Muscle layer of duodenum (tissue), 2 donors: ENCODE data around the gene SLC8B1.

Experiments used
- H3K27ac ChIP-seq: one replicate; pipeline ENCODE4 v1.7.0; 2013; ENCODE audit warnings: mild to moderate bottlenecking, low read length
- H3K27me3 ChIP-seq: one replicate; pipeline ENCODE4 v1.7.0; 2013; ENCODE audit warnings: low read depth, mild to moderate bottlenecking, control low read depth, low read length
- H3K36me3 ChIP-seq, 2 donors: one replicate each; pipeline ENCODE4 v1.7.0; 2013; ENCODE audit warnings: low read length in 2 of 2, control low read depth in 1 of 2, mild to moderate bottlenecking in 1 of 2; ENCODE audit not compliant: insufficient read depth in 2 of 2, control insufficient read depth in 1 of 2
- H3K4me1 ChIP-seq, 2 donors: one replicate each; pipeline ENCODE4 v1.7.0; 2013; ENCODE audit warnings: low read length in 2 of 2, mild to moderate bottlenecking in 2 of 2, control low read depth in 1 of 2, moderate library complexity in 1 of 2; ENCODE audit not compliant: insufficient read depth in 2 of 2, control insufficient read depth in 1 of 2
- H3K4me3 ChIP-seq, 2 donors: one replicate each; pipeline ENCODE4 v1.7.0; 2013; ENCODE audit warnings: low read length in 2 of 2, low read depth in 1 of 2, mild to moderate bottlenecking in 1 of 2
- H3K9me3 ChIP-seq, 2 donors: one replicate each; pipeline ENCODE4 v1.7.0; 2013; ENCODE audit warnings: low read length in 2 of 2, control low read depth in 1 of 2, mild to moderate bottlenecking in 1 of 2; ENCODE audit not compliant: control insufficient read depth in 1 of 2
- donor health status: healthy.

Gene SLC8B1

DNA sequence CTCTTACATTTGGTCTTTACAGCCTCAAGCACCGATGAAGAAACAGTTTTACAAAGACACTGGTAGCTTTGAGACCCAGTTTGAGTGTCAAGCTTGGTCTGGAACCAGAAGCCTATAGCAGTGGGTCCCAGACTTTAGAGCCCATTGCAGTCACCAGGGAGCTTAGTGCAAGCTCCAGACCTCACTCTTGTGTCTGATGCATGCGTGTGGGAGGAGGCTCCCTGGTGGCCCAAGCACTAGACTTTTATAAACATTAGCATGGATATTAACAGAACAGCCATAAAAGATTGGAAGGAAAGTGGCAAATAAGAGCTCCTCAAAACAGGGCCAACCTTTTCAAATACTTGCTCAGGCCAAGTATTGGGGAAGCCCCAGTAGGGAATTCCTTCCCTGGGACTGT, 45.5 kb downstream of the SLC8B1 start:
- no peaks in the 10 kb centered on the region for H3K9me3 ChIP-seq
- no peaks in the 10 kb centered on the region for H3K27me3 ChIP-seq
- peaks cover 0 to 3% of the 10 kb centered on the region in 2 donors for H3K4me1 ChIP-seq
- peaks cover 60 to 93% of the 10 kb centered on the region in 2 donors for H3K36me3 ChIP-seq
- H3K27ac ChIP-seq = no peak overlapping the region
- no peak overlapping the region for H3K4me3 ChIP-seq

DNA sequence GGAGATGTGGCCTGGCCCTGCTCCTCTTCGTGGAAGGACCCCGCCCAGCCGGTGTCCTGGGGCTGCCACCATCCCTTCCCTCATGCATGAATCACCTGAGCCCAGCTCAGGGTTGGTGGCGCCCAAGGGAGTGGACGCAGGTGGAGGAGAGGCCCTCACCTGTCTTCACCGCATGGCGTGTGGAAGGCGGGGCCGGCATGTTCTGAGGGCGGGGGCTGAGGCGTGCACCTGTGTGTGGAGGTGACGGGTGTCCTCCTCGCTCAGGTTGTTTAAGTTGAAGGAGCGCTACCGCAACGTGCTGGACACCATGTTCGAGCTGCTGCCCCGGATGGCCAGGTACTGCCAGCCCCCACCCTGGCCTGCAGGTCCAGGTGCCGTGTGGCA, 47.0 kb downstream of the SLC8B1 start:
- no peak overlapping the region for H3K27ac ChIP-seq
- H3K4me3 ChIP-seq = no peak overlapping the region
- peaks cover 54 to 97% of the 10 kb centered on the region in 2 donors for H3K36me3 ChIP-seq
- H3K4me1 ChIP-seq = peaks cover 0 to 3% of the 10 kb centered on the region in 2 donors
- H3K9me3 ChIP-seq = no peaks in the 10 kb centered on the region
- no peaks in the 10 kb centered on the region for H3K27me3 ChIP-seq

DNA sequence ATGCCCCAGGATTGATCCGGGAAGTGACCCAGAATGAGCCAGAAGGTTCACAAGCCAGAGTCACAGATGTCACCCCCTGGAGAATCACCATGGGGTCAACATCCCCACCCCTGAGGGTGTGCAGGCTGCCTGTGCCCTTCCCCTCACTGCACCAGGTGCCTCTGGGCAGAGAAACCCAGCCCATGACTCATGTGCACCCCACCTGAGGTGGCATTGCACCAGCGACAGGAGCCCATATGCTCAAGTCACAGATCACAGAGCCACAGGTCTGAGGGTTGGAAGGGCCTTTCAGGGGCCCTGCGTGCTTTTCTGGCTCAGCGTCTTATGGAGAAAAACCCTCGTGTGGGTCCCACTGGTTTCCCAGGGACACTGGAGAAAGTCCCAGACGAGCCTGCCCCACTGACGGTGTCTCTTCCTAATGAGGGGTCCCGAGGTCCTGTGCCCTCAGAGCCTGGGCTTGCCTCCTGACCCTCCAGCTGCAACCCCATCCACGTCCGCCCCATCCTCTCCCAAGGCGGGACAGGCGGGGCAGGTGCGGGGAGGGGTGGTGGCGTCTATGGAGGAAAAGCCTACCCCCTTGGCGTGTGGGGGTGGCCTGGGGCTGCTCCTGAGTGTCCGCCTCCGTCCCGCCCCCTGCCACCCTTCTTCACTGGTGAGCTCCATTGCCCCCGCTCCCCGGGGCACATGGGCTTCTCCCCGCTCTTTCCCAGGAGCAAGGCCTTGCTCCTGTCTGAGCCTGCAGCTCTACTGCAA, 47.6 kb downstream of the SLC8B1 start:
- Histone ChIP-seq H3K4me3 (no peak overlapping the region), H3K4me1 (peaks cover 0 to 3% of the 10 kb centered on the region in 2 donors), H3K9me3 (no peaks in the 10 kb centered on the region), H3K27me3 (no peaks in the 10 kb centered on the region), H3K27ac (no peak overlapping the region), H3K36me3 (peaks cover 52 to 92% of the 10 kb centered on the region in 2 donors)

DNA sequence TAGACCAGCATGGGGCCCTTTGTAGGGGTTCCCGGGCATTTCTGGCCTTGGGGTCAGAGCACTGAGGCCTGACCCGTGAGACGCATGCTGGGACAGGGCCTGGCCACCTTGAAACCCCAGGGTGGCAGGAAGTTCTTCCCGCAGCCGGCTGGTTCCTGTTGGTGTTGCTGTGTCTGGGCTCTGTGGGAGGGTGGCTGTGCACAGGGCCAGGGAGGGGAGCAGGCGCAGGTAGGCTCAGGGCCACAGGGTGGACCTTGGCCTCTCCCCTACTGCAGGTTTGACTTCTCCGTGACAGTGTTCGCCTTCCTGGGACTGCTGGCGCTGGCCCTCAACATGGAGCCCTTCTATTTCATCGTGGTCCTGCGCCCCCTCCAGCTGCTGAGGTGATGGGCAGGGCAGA, 48.2 kb downstream of the SLC8B1 start:
- Histone ChIP-seq H3K27me3 (no peaks in the 10 kb centered on the region), H3K36me3 (peaks cover 46 to 86% of the 10 kb centered on the region in 2 donors), H3K4me1 (peaks cover 0 to 3% of the 10 kb centered on the region in 2 donors), H3K9me3 (no peaks in the 10 kb centered on the region), H3K4me3 (no peak overlapping the region), H3K27ac (no peak overlapping the region)

DNA sequence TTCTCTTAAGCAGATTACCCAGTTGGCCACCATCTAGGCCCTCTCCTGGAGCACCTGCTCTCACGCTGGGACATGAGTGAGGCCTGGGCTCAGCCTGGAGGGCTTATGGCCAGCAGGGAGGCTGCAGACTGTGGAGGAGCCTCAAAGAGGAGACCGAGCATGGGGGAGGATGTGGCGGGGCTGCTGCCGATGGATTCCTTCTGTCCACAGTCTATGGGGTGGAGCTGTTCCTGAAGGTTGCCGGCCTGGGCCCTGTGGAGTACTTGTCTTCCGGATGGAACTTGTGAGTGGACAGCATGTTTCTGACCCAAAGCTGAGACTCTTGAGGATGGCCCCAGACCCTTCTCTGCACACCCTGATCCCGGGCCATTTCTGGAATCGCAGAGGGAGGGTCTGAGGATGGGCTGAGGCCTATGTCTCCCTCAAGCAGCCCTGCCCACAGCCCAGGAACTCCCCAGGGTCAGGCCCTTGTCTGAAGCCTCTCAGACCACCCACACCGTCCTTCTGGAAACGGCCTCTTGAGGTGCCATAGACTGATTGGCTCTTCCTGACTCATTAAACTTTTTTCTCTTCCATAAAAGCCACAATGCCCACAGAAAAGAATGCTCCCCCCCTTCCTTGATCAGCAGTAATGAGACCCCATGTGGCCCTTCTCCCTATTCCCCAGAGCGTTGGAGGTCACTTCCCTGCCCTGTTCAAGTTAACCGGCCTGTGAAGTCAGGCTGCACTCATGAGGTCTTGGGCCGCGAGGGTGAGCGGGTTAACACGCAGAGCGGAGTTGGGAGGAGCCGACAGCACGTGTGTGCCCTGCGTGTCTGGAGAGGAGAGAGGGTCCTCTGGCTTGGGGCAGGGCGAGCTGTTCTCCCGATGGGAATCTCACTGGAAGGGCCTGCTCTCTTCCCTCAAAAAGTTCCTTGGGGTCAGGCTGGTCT, 49.0 kb downstream of the SLC8B1 start:
- Histone ChIP-seq H3K27ac (no peak overlapping the region), H3K36me3 (peaks cover 39 to 85% of the 10 kb centered on the region in 2 donors), H3K27me3 (no peaks in the 10 kb centered on the region), H3K9me3 (no peaks in the 10 kb centered on the region), H3K4me1 (peaks cover 0 to 3% of the 10 kb centered on the region in 2 donors), H3K4me3 (no peak overlapping the region)

DNA sequence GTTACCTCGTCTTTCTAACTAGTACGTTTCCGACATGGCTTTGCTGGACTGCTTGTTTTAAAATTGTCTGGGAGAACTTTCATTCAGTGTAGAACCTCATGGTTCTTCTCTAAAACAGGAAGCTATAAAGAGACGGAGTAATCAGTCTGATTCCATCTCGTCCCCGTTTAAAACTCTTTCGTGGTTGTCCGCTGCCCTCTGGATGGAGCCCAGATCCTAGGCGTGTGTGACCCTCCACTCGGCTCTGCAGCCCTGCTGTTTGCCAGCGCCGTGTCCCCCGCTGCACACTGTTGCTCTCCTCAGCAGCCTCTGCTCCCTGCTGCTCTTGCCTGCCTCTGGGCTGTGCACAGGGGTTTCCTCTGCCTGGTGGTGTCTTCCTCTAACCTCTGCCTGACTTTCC, 50.2 kb downstream of the SLC8B1 start:
- Histone ChIP-seq H3K27ac (no peak overlapping the region), H3K27me3 (no peaks in the 10 kb centered on the region), H3K4me3 (no peak overlapping the region), H3K4me1 (peaks cover 0 to 3% of the 10 kb centered on the region in 2 donors), H3K9me3 (no peaks in the 10 kb centered on the region), H3K36me3 (peaks cover 37 to 84% of the 10 kb centered on the region in 2 donors)

DNA sequence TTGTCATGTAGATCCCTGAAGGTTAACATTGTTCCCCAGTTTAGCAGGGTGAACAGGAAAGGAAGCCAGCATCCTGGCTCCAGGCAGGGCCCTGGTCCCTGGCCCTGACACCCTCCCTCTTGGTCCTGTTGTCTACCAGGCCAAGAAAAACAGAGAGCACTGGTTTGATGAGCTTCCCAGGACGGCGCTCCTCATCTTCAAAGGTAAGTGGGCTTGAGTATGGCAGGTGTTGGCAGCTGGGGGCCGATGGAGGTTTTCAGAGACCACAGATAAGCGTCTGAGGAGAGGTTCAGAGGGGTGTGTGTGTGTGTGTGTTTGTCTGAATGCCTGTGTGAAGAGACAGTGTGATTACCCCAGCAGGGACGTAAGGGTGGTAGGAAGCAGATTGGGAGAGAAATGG, 56.3 kb downstream of the SLC8B1 start:
- H3K4me1 ChIP-seq = peaks cover 0 to 2% of the 10 kb centered on the region in 2 donors
- peaks cover 40 to 62% of the 10 kb centered on the region in 2 donors for H3K36me3 ChIP-seq
- H3K27me3 ChIP-seq = no peaks in the 10 kb centered on the region
- H3K9me3 ChIP-seq = no peaks in the 10 kb centered on the region
- no peak overlapping the region for H3K27ac ChIP-seq
- no peak overlapping the region for H3K4me3 ChIP-seq

DNA sequence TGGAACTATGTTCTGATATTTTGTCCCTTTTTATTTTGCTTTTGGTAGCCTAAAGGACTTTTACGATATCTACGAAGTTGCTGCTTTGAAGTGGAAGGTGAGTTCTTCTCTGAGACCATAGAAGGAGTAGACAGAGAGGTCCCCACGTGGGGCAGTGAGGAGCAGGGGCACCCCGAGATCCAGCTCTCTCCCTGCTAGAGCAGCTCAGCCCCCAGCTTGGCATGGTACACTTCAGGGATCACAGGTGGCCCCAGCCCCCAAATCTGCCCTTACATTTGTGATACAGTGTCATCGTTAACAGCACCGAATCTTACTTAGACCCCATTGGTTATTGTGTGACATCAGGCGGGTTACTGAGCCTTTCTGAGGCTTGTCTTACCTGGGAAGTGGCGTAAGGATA, 56.8 kb downstream of the SLC8B1 start:
- H3K9me3 ChIP-seq = no peaks in the 10 kb centered on the region
- peaks cover 4 to 7% of the 10 kb centered on the region in 2 donors for H3K4me1 ChIP-seq
- no peak overlapping the region for H3K27ac ChIP-seq
- H3K4me3 ChIP-seq = no peak overlapping the region
- H3K36me3 ChIP-seq = peaks cover 45 to 62% of the 10 kb centered on the region in 2 donors
- H3K27me3 ChIP-seq = no peaks in the 10 kb centered on the region

DNA sequence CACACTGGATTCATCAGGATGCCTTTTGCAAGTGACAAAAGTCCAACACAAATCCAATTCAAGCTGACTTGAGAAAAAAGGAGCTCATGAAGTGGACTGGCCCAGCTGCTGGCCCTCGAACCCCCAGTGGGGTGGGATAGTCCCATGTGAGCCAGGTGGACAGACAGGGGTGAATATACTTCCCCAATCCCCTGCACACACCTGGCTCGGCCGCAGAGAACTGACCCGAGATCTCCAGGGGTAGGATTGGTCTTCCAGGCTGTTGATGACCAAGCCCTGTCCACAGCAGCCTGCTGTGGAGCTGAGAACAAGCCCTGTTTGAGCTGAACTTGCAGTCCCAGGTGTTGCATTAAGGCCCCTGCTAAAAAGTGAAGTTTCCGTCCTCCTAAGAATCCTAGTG, 57.4 kb downstream of the SLC8B1 start:
- H3K9me3 ChIP-seq = no peaks in the 10 kb centered on the region
- peaks cover 10 to 13% of the 10 kb centered on the region in 2 donors for H3K4me1 ChIP-seq
- no peaks in the 10 kb centered on the region for H3K27me3 ChIP-seq
- no peak overlapping the region for H3K4me3 ChIP-seq
- H3K36me3 ChIP-seq = peaks cover 49 to 65% of the 10 kb centered on the region in 2 donors
- H3K27ac ChIP-seq = no peak overlapping the region

DNA sequence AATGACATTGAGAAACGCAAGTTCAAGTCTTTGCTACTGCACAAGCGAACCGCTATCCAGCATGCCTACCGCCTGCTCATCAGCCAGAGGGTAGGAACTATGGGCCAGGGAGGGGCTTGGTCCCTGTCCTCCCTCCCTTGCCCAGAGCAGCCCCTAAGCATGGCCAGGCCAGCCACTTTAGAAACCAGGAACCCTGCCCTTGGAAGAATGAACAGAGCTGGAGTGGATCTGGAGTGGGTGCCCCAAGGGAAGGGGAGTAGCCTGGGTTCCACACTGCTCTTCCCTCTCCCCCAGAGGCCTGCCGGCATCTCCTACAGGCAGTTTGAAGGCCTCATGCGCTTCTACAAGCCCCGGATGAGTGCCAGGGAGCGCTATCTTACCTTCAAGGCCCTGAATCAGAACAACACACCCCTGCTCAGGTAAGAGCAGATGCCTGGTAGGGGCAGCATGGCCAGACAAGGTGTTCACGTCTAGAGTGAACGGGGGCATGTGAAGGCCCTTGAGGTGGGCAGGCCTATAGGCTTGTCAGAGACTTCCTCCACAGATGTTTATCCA, 57.9 kb downstream of the SLC8B1 start:
- Histone ChIP-seq H3K27me3 (no peaks in the 10 kb centered on the region), H3K9me3 (no peaks in the 10 kb centered on the region), H3K4me3 (no peak overlapping the region), H3K4me1 (peaks cover 14 to 15% of the 10 kb centered on the region in 2 donors), H3K36me3 (peaks cover 52 to 66% of the 10 kb centered on the region in 2 donors), H3K27ac (no peak overlapping the region)

DNA sequence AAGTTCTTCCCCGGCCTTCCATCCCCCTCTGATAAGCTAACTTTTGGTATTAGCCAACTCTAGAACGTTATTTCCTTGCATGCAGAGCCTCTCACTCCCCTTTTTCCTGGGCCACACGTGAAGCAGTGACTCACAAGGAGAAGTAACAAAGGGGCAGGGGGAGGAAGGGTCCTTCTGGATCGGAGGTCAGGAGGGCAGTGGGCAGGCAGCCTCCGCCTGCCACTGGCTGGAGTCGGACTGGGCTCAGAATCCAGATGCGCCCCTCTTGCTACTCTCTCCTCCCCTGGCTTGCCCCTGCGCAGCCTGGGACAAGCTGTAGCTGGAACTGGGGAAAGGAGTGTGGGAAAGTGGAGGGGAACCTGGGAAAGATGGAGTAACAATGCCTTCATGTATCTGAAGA, 58.6 kb downstream of the SLC8B1 start:
- Histone ChIP-seq H3K9me3 (no peaks in the 10 kb centered on the region), H3K27me3 (no peaks in the 10 kb centered on the region), H3K27ac (no peak overlapping the region), H3K4me3 (no peak overlapping the region), H3K36me3 (peaks cover 52 to 68% of the 10 kb centered on the region in 2 donors), H3K4me1 (peaks cover 14 to 15% of the 10 kb centered on the region in 2 donors)
